Measurements from ENCODE around the gene ATCAY.

- TF ChIP-seq CTCF (IDR thresholded peaks at IDR 0.05; ENCODE audit: low read depth, low read length, poor library complexity, severe bottlenecking) = no peak
- no peak for TF ChIP-seq EZH2phosphoT487 (IDR thresholded peaks at IDR 0.05; ENCODE audit: borderline replicate concordance, low read length)
These were observed at the start of gene ATCAY for GRCh38 chr19:3880471-3881271.

Measured in DOHH2 (cell line).